CD4-positive, alpha-beta T cell treated with Interferon alpha-2 for 1 hour (primary cell): Measurements from ENCODE around the gene TRIM37.
"Not testable (repeated sequence)": the region's sequence is repeated elsewhere in the genome, so short reads cannot be mapped to it uniquely, and the experiment has no call there.

Experiments
- DNase-seq, 2 donors: peaks; one replicate each; pipeline ENCODE4 v3.0.0-alpha.2; 2020 to 2022

The TRIM37 gene

DNA sequence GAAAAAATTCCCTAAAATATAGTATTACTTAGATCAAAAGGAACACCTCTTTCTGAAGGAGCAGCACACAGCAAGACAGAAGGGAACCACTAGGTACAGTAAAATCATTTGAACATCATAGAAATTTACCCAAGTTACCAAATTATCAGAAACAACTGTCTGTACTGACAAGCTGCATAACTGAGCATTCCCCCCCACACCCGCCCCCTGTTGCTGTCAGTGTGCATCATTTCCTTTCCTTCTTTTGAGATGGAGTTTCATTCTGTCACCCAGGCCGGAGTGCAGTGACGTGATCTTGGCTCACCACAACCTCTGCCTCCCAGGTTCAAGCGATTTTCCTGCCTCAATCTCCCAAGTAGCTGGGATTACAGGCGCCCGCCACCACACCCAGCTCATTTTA is 120.7 kb downstream of the TRIM37 start:
- DNase-seq: no peak

DNA sequence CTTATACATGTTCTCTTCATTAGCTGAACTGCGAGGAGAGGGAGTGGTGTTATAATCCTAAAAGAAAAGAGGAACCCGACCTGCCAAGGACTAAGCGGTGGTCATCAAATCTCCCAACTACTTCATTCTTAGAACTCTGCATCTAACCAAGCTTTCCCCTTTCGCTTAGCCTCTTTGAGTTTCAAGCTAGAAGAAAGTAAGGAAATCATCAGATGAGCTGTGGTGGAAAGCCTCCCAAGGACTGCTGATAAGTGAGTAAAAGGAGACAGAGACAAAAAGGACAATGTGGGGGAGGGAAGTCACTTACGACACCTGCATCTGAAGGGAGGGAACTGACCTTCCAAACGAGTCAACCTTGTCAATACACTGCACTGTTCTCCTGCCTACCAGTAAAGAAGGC is 121.3 kb downstream of the TRIM37 start:
- DNase-seq: no peak

DNA sequence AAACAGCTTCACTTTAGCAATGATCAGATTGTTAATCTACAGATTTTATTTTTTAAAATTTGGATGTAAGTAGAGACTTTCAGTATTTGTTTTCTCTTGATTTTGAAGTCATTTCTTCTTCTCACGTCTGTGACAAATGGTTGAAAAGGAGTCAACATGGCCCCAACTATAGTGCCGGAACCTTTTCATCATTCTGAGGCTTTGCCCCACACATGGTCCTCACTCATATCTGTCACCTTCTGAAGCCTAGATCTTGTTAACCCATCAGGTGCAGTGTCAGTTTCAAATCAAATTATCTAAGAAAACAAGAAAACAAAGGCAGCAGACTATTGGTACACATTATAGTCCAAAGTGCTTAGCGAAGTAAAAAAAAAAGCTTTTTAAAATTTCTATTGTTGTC is 124.1 kb downstream of the TRIM37 start:
- no peak for DNase-seq

- no peak for DNase-seq
These were observed 125.8 kb downstream of the TRIM37 start for GRCh38 chr17:58980706-58981481.

DNA sequence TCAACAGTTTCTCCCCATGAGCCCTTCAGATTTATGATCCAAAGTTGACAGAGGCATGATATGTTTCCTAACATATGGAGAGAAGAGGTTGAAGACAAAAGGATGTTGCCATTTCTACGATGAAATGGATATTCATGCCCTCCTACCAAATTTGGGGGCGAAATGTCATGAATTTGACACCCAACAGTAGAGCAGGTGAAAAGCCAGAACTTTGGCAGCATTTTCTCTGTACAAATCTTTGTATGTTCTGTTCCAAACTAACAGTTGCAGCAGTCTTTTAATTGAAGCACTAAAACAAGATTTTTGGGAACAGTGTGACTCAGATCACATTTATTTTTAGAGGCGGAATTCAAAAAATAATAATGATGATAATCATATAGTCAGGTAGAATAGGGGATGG is 130.1 kb downstream of the TRIM37 start:
- no peak for DNase-seq

- no peak for DNase-seq
These were observed 132.3 kb downstream of the TRIM37 start for GRCh38 chr17:58974354-58974753.

- DNase-seq: no peak
These were observed 135.8 kb downstream of the TRIM37 start for GRCh38 chr17:58970609-58971450.

GRCh38 chr17:58969612-58970011 is 137.1 kb downstream of the TRIM37 start:
- DNase-seq: no peak

DNA sequence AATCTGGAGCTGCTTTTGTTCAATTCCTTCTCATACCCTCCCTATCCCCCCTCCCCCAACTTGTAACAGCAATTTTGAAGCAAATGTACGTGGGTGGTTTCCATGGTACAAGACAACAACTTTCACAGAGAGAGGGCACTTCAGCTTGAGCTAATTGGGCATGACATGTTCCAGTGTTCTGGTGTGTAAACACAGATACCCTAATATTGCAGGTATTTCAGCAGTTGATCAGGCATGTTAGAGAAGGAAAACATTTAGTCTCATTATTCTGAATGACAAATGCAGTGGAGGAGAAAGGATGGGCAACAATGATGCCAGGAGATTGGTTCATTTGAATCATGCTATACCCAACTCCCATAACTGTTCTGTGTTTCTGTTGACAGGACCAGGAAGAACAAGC is 137.5 kb downstream of the TRIM37 start:
- DNase-seq: no peak

- peak in 1 of 2 donors; percentile 2 for DNase-seq
These were observed 138.1 kb downstream of the TRIM37 start for GRCh38 chr17:58968426-58969061.

DNA sequence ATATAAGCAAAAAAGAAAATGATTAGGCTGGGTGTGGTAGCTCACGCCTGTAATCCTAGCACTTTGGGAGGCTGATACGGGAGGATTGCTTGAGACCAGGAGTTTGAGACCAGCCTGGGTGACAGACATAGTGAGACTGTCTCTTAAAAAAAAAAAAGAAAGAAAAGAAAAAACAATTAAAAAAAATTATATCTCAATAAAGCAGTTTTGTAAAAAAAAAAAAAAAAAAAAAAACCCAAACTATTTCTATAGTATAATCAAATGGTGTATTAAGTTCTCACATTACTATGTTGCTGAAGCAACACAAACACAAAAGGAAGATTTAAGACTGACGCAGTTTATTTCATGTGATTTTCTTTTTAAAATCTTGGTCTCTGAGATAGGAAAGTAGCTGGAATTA is 140.5 kb downstream of the TRIM37 start:
- no peak for DNase-seq

DNA sequence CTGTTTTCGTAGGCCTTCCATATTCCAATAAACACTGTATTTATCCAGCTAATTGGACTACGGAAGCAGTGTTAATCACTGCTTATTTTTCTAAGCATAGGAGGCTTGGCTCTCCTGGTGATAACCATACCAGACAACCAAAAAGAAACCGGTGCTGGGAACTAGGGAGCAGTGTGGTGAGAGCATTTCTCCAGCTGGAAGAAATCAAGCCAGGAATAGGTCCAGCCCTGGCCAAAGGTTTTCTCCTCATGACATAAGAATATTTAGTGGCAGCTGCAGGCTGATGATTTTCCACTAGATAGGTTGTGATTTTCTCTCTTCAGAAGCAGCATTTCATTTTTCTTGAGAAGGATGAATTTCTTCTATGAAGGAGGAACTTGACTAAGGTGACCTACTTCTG is 141.5 kb downstream of the TRIM37 start:
- no peak for DNase-seq

GRCh38 chr17:58960068-58960467 is 146.6 kb downstream of the TRIM37 start:
- no peak for DNase-seq

- not testable (repeated sequence) for DNase-seq
These were observed 149.0 kb downstream of the TRIM37 start for GRCh38 chr17:58957725-58958073.

DNA sequence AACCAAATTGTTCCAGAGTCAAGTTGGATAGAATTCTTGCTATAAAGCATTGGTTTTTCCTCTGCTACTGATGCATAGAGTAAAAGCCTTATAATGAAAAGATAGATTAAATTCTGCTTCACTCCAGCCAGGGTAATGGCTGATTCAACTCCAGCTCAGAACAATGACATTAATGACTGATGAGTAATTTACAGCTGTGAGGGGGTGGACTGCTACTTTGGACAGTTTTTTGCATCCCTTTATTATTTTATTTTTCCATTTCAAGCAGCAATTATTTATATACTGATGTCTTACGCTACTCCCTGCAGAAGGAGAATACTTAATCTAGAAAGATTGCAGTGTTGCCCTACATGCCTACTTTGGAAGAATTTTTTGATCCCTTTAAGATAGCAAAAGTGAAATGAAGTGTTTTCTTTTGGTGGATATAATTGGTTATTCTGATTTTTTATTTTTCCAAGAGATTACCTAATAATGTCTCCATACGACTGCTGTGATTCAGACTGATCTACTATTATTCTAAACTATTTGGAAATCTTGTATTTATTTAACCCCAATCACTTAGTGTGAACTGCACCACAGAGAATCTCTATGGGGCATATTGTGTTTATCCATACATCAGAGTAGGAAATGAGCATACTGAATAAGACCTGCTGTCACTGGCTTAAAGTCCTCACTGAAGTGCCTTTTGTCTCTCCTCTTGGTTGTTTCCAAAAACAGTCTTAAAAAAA is 149.5 kb downstream of the TRIM37 start:
- no peak for DNase-seq

DNA sequence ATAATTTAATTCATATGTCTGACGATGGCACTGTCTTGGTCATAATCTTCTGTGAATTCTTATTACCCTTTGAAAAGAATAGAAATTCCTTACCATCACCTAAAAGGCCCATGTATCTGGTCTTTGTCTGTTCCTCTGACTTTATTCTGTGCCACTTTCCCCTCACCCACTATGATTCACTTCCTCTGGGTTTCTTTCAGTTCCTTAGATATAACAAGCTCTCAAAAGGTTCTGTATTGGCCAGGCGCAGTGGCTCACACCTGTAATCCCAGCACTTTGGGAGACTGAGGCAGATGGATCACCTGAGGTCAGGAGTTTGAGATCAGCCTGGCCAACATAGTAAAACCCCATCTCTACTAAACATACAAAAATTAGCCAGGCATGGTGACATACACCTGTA is 152.3 kb downstream of the TRIM37 start:
- DNase-seq: not testable (repeated sequence)

- no peak for DNase-seq
These were observed 158.9 kb downstream of the TRIM37 start for GRCh38 chr17:58947824-58948223.

DNA sequence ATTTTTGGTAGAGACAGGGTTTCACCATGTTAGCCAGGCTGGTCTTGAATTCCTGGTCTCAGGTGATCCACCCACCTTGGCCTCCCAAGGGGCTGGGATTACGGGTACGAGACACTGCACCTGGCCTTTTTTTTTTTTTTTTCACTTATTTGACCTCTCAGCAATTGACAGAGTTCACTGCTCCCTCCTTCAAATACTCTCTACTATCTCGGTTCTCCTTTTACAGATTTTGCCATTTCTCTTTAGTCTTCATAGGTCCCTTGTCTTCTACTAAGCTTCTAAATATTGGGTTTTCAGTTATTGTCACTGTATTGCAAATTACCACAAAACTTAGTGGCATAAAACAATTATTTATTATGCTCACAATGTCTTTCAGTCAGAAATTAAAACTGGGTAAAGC is 159.3 kb downstream of the TRIM37 start:
- no peak for DNase-seq

DNA sequence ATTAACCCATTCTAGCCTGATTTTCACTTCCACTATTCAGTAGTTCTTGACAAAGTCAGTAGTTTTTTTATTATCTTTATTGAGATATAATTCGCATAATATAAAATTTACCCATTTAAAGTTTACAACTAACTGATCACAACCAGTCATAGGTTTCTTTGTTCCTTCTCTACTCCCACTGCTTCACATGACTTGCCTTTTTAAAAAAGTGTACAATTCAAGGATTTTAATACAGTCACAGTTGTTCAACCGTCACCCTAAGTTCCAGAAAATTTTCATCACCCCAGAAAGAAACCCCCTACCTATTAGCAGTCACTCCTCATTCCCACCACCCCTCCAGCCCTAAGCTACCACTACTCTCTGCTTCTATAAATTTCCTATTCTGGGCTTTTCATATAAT is 162.5 kb downstream of the TRIM37 start:
- no peak for DNase-seq

GRCh38 chr17:58936295-58936694 is 170.4 kb downstream of the TRIM37 start:
- no peak for DNase-seq

GRCh38 chr17:58932956-58933355 is 173.7 kb downstream of the TRIM37 start:
- DNase-seq: no peak
